ENCODE results near the gene CRACDL. TPM values are rescaled to one million over a fixed set of nuclear protein-coding genes. Genes with fewer than 3 reads are reported as not detected.

CRACDL gene
- total RNA-seq, 3 donors from 2014 or later: 8.0 to 18.1 (median 17.8) TPM

DNA sequence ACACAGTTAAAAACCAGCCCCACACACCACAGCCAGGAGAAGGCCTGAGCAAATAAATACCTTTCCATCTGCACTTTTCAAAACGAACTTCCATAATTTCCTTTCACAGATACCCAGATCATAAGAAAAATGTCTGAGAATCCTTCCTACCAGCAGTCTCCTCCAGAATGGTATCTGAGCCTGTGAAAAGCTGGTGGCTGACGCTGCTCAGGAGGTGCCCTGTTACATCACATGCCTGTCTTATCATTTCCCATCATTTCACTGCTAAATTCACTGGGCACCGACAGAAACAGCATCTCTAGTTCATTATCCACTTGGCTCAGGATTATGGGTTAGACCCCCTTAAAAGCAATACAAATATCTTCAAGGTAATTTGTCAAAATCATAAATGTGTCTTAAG lies 4.4 kb downstream of the CRACDL start:
- DNase-seq (no peak), ATAC-seq (no peak)
- H3K9me3 ChIP-seq: no peaks in the 10 kb centered on the region
- H3K4me3 ChIP-seq: no peak overlapping the region
- intact Hi-C loops (cut with DNase I, micrococcal nuclease): no loop called here
- no peak for TF ChIP-seq CTCF (IDR thresholded peaks at IDR 0.05)
- H3K36me3 ChIP-seq (ENCODE audit: low read depth): no peaks in the 10 kb centered on the region
- peaks cover 11% of the 10 kb centered on the region for H3K4me1 ChIP-seq (ENCODE audit: low read depth)

- Histone ChIP-seq H3K4me1 (ENCODE audit: low read depth) (no peaks in the 10 kb centered on the region), H3K36me3 (ENCODE audit: low read depth) (no peaks in the 10 kb centered on the region), H3K9me3 (no peaks in the 10 kb centered on the region), H3K4me3 (no peak overlapping the region)
- TF ChIP-seq CTCF (IDR thresholded peaks at IDR 0.05): no peak
- DNase-seq (no peak), ATAC-seq (no peak)
- intact Hi-C loops (cut with DNase I, micrococcal nuclease): no loop called here
Observed at GRCh38 chr2:98929920-98930319, 6.1 kb downstream of the CRACDL start.

- DNase-seq (no peak), ATAC-seq (no peak)
- no peak overlapping the region for H3K4me3 ChIP-seq
- H3K36me3 ChIP-seq (ENCODE audit: low read depth): no peaks in the 10 kb centered on the region
- H3K9me3 ChIP-seq: no peaks in the 10 kb centered on the region
- H3K4me1 ChIP-seq (ENCODE audit: low read depth): no peaks in the 10 kb centered on the region
- no peak for TF ChIP-seq CTCF (IDR thresholded peaks at IDR 0.05)
- intact Hi-C loops (cut with DNase I, micrococcal nuclease): no loop called here
Observed at GRCh38 chr2:98928242-98928641, 7.8 kb downstream of the CRACDL start.

GRCh38 chr2:98927027-98927426 lies 9.0 kb downstream of the CRACDL start:
- intact Hi-C loops (cut with DNase I, micrococcal nuclease): no loop called here
- Histone ChIP-seq H3K4me3 (no peak overlapping the region), H3K9me3 (no peaks in the 10 kb centered on the region), H3K4me1 (ENCODE audit: low read depth) (no peaks in the 10 kb centered on the region), H3K36me3 (ENCODE audit: low read depth) (no peaks in the 10 kb centered on the region)
- no peak for TF ChIP-seq CTCF (IDR thresholded peaks at IDR 0.05)
- ATAC-seq (no peak), DNase-seq (no peak)

DNA sequence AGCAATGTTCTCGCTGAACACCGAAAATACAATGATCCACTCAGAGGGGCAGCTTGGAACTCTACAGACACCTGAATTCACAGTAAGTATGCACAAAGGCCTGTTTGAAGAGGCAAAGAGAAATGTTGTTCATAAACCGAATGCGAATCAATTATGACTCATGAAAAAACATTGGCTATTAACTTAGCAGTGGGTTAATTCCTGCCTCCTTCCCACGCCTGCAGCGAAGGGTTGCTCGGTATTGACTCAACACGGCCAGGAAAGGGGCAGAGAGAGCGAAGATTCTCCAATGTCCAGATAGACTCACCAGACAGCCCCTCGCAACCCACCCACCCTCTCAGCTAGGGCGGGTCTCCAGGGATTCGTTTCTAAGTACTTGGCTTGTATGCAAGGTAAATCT lies 9.4 kb downstream of the CRACDL start:
- Histone ChIP-seq H3K4me3 (no peak overlapping the region), H3K9me3 (no peaks in the 10 kb centered on the region), H3K4me1 (ENCODE audit: low read depth) (no peaks in the 10 kb centered on the region), H3K36me3 (ENCODE audit: low read depth) (no peaks in the 10 kb centered on the region)
- ATAC-seq (no peak), DNase-seq (no peak)
- intact Hi-C loops (cut with DNase I, micrococcal nuclease): no loop called here
- TF ChIP-seq CTCF (IDR thresholded peaks at IDR 0.05): no peak

- H3K9me3 ChIP-seq: no peaks in the 10 kb centered on the region
- no peak overlapping the region for H3K4me3 ChIP-seq
- TF ChIP-seq CTCF (IDR thresholded peaks at IDR 0.05): no peak
- DNase-seq (no peak), ATAC-seq (no peak)
- no peaks in the 10 kb centered on the region for H3K4me1 ChIP-seq (ENCODE audit: low read depth)
- no peaks in the 10 kb centered on the region for H3K36me3 ChIP-seq (ENCODE audit: low read depth)
- intact Hi-C loops (cut with DNase I, micrococcal nuclease): no loop called here
Observed at GRCh38 chr2:98924910-98925309, 11.1 kb downstream of the CRACDL start.
